ENCODE data around the gene UGDH.
A peak's percentile ranks its signal among the peaks of the same experiment; 100 is the strongest.

UGDH gene

DNA sequence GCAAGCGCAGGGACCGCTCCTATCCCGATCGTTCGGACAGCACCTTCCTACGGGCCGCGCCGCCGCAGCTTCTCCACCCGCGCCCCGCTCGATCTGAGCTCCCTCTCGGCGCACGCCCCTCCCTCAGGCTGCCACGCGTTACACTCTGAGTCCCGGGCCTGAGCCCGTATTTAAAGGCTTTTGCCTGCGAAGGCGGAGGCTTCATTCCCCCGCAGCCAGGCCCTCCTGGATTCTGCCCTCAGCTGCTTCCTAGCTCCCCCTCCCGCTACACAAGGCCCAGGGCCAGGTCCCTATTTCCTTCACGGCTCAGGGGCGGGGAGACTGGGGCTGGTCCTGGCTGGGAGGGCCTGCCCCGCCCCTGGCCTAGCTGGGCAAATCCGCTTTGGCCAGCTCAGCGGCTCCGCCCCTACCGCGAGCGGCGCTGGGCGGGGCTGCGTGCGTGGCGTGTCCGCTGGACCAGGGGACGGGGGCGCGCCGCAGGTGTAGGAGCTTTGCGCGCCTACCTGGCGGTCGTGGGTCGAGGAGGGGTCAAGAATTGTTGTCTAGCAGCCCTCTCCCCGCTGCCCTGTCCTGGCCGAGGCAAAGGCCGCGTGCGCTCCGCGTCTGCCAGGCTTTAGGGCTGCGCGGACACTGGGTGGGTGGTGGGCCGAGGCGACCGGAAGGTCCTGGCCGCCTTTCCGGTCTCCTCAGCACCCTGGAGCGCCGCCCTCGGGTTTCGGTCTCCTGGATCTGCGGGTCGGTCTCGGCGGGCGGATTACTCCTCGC lies at the start of gene UGDH:
TSS of gene UGDH (minus strand) at position 144 of the 765 bp plus-strand sequence. CDS start 5,927 bp downstream, outside the sequence.
- Histone ChIP-seq H3K27ac (ENCODE audit: low read depth, low read length) (peak within 1 kb of the TSS; percentile 78), H3K79me2 (ENCODE audit: control insufficient read depth, insufficient read depth, low read length, unreplicated experiment) (peaks cover 52% of the 10 kb centered on the region), H2AFZ (ENCODE audit: low read length, unreplicated experiment) (peak within 1 kb of the TSS; percentile 73), H3K27me3 (ENCODE audit: insufficient read depth, low read length) (no peaks in the 10 kb centered on the region), H3K36me3 (ENCODE audit: insufficient read depth, low read length) (peaks cover 4% of the 10 kb centered on the region), H3K4me3 (ENCODE audit: low read depth, low read length) (peak within 1 kb of the TSS; percentile 88), H3K4me1 (ENCODE audit: control insufficient read depth, insufficient read depth, low read length, unreplicated experiment) (peaks cover 31% of the 10 kb centered on the region)

DNA sequence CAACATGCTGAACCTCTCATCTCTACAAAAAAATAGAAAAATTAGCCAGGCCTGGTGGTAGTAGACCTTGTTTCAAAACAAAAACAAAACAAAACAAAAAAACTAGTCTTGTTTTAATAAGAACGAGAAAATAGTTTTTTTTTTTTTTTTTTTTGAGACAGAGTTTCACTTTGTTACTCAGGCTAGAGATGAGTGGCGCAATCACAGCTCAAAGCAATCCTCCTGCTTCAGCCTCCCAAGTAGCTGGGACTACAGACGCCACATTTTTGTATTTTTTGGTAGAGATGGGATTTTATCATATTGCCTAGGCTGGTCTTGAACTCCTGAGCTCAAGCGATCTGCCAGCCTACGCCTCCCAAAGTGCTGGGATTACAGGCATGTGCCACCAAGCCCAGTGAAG lies 47.7 kb upstream of the UGDH start:
- no peak overlapping the region for H3K4me3 ChIP-seq (ENCODE audit: low read depth, low read length)
- no peaks in the 10 kb centered on the region for H3K36me3 ChIP-seq (ENCODE audit: insufficient read depth, low read length)
- no peak overlapping the region for H2AFZ ChIP-seq (ENCODE audit: low read length, unreplicated experiment)
- H3K27ac ChIP-seq (ENCODE audit: low read depth, low read length), result no peak overlapping the region
- no peaks in the 10 kb centered on the region for H3K79me2 ChIP-seq (ENCODE audit: control insufficient read depth, insufficient read depth, low read length, unreplicated experiment)
- no peaks in the 10 kb centered on the region for H3K4me1 ChIP-seq (ENCODE audit: control insufficient read depth, insufficient read depth, low read length, unreplicated experiment)
- H3K27me3 ChIP-seq (ENCODE audit: insufficient read depth, low read length), result no peaks in the 10 kb centered on the region

- H3K27me3 ChIP-seq (ENCODE audit: insufficient read depth, low read length), result no peaks in the 10 kb centered on the region
- H3K4me1 ChIP-seq (ENCODE audit: control insufficient read depth, insufficient read depth, low read length, unreplicated experiment), result peaks cover under 1% of the 10 kb centered on the region
- H3K36me3 ChIP-seq (ENCODE audit: insufficient read depth, low read length), result no peaks in the 10 kb centered on the region
- H3K79me2 ChIP-seq (ENCODE audit: control insufficient read depth, insufficient read depth, low read length, unreplicated experiment), result no peaks in the 10 kb centered on the region
- no peak overlapping the region for H2AFZ ChIP-seq (ENCODE audit: low read length, unreplicated experiment)
- H3K4me3 ChIP-seq (ENCODE audit: low read depth, low read length), result no peak overlapping the region
- no peak overlapping the region for H3K27ac ChIP-seq (ENCODE audit: low read depth, low read length)
These were observed 44.3 kb upstream of the UGDH start for GRCh38 chr4:39571504-39571903.

DNA sequence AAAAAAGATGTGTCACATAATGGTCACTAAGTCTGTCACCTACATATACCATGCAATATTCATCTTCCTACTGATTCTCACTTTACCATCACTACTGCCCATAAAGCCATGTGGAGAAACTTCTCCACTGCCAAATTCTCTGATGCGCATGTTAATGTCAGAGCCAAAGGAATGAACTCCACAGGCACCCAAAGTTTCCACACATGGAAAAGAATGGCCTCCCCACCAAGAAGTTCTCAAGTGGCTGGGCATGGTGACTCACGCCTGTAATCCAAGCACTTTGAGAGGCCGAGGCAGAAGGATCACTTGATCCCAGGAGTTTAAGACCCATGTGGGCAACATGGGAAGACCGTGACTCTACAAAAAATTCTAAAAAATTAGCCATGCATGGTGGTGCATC lies 43.8 kb upstream of the UGDH start:
- Histone ChIP-seq H2AFZ (ENCODE audit: low read length, unreplicated experiment) (no peak overlapping the region), H3K4me1 (ENCODE audit: control insufficient read depth, insufficient read depth, low read length, unreplicated experiment) (peaks cover 5% of the 10 kb centered on the region), H3K4me3 (ENCODE audit: low read depth, low read length) (no peak overlapping the region), H3K27ac (ENCODE audit: low read depth, low read length) (no peak overlapping the region), H3K27me3 (ENCODE audit: insufficient read depth, low read length) (no peaks in the 10 kb centered on the region), H3K36me3 (ENCODE audit: insufficient read depth, low read length) (no peaks in the 10 kb centered on the region), H3K79me2 (ENCODE audit: control insufficient read depth, insufficient read depth, low read length, unreplicated experiment) (no peaks in the 10 kb centered on the region)

DNA sequence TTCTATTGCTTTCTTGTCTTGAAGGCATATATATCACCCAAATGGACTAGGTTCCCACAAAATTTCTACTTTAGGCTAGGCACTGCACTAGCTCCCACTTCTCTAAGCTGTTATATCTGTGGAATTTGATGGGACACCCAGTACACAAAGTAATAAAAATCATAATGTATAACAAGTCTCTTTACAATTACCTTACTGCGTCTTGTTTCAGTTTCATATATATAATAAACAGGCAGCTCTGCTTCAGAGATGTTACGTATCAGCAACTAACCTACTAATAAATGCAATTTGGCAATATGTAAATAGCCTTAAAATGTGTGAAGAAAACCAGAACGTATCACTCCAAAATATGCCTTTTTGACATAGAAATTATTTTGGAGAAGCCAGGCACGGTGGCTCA lies 42.0 kb upstream of the UGDH start:
- Histone ChIP-seq H3K4me1 (ENCODE audit: control insufficient read depth, insufficient read depth, low read length, unreplicated experiment) (peaks cover 8% of the 10 kb centered on the region), H3K4me3 (ENCODE audit: low read depth, low read length) (no peak overlapping the region), H3K27ac (ENCODE audit: low read depth, low read length) (no peak overlapping the region), H3K79me2 (ENCODE audit: control insufficient read depth, insufficient read depth, low read length, unreplicated experiment) (no peaks in the 10 kb centered on the region), H2AFZ (ENCODE audit: low read length, unreplicated experiment) (no peak overlapping the region), H3K36me3 (ENCODE audit: insufficient read depth, low read length) (peaks cover 13% of the 10 kb centered on the region), H3K27me3 (ENCODE audit: insufficient read depth, low read length) (no peaks in the 10 kb centered on the region)

DNA sequence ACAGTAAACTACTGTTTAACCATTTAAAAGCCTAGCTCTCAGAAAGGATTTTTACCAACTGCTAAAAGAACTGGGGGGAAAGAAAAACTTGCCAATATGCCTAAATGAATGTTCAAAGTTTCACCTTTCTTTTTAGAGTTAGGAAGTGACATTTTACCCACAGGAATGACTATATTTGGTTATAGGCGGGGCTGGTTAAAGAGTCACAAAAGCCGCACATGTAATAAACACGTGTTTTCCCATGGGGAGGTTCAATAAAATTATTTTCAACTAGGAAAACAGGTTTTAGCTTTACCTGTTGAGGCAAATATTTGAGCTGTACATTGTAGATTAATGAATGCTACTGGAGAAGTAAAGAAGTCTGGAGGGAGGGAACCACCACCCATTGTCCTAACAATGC lies 41.6 kb upstream of the UGDH start:
- H3K4me3 ChIP-seq (ENCODE audit: low read depth, low read length), result no peak overlapping the region
- no peaks in the 10 kb centered on the region for H3K27me3 ChIP-seq (ENCODE audit: insufficient read depth, low read length)
- H2AFZ ChIP-seq (ENCODE audit: low read length, unreplicated experiment), result no peak overlapping the region
- no peak overlapping the region for H3K27ac ChIP-seq (ENCODE audit: low read depth, low read length)
- no peaks in the 10 kb centered on the region for H3K79me2 ChIP-seq (ENCODE audit: control insufficient read depth, insufficient read depth, low read length, unreplicated experiment)
- peaks cover 16% of the 10 kb centered on the region for H3K36me3 ChIP-seq (ENCODE audit: insufficient read depth, low read length)
- H3K4me1 ChIP-seq (ENCODE audit: control insufficient read depth, insufficient read depth, low read length, unreplicated experiment), result peaks cover 8% of the 10 kb centered on the region

GRCh38 chr4:39565878-39566600 lies 38.8 kb upstream of the UGDH start:
- peaks cover 16% of the 10 kb centered on the region for H3K36me3 ChIP-seq (ENCODE audit: insufficient read depth, low read length)
- H3K4me3 ChIP-seq (ENCODE audit: low read depth, low read length), result no peak overlapping the region
- H3K4me1 ChIP-seq (ENCODE audit: control insufficient read depth, insufficient read depth, low read length, unreplicated experiment), result peaks cover 8% of the 10 kb centered on the region
- peak overlapping the region; percentile 93 for H3K27ac ChIP-seq (ENCODE audit: low read depth, low read length)
- no peaks in the 10 kb centered on the region for H3K27me3 ChIP-seq (ENCODE audit: insufficient read depth, low read length)
- peak overlapping the region; percentile 40 for H2AFZ ChIP-seq (ENCODE audit: low read length, unreplicated experiment)
- H3K79me2 ChIP-seq (ENCODE audit: control insufficient read depth, insufficient read depth, low read length, unreplicated experiment), result no peaks in the 10 kb centered on the region

- H3K4me1 ChIP-seq (ENCODE audit: control insufficient read depth, insufficient read depth, low read length, unreplicated experiment), result peaks cover 8% of the 10 kb centered on the region
- no peaks in the 10 kb centered on the region for H3K79me2 ChIP-seq (ENCODE audit: control insufficient read depth, insufficient read depth, low read length, unreplicated experiment)
- no peak overlapping the region for H3K4me3 ChIP-seq (ENCODE audit: low read depth, low read length)
- H3K27me3 ChIP-seq (ENCODE audit: insufficient read depth, low read length), result no peaks in the 10 kb centered on the region
- no peak overlapping the region for H2AFZ ChIP-seq (ENCODE audit: low read length, unreplicated experiment)
- H3K36me3 ChIP-seq (ENCODE audit: insufficient read depth, low read length), result peaks cover 16% of the 10 kb centered on the region
- no peak overlapping the region for H3K27ac ChIP-seq (ENCODE audit: low read depth, low read length)
These were observed 36.2 kb upstream of the UGDH start for GRCh38 chr4:39563346-39563847.

GRCh38 chr4:39562792-39563191 lies 35.6 kb upstream of the UGDH start:
- H2AFZ ChIP-seq (ENCODE audit: low read length, unreplicated experiment), result no peak overlapping the region
- peaks cover 16% of the 10 kb centered on the region for H3K36me3 ChIP-seq (ENCODE audit: insufficient read depth, low read length)
- peaks cover 8% of the 10 kb centered on the region for H3K4me1 ChIP-seq (ENCODE audit: control insufficient read depth, insufficient read depth, low read length, unreplicated experiment)
- H3K4me3 ChIP-seq (ENCODE audit: low read depth, low read length), result no peak overlapping the region
- no peaks in the 10 kb centered on the region for H3K27me3 ChIP-seq (ENCODE audit: insufficient read depth, low read length)
- no peaks in the 10 kb centered on the region for H3K79me2 ChIP-seq (ENCODE audit: control insufficient read depth, insufficient read depth, low read length, unreplicated experiment)
- no peak overlapping the region for H3K27ac ChIP-seq (ENCODE audit: low read depth, low read length)

DNA sequence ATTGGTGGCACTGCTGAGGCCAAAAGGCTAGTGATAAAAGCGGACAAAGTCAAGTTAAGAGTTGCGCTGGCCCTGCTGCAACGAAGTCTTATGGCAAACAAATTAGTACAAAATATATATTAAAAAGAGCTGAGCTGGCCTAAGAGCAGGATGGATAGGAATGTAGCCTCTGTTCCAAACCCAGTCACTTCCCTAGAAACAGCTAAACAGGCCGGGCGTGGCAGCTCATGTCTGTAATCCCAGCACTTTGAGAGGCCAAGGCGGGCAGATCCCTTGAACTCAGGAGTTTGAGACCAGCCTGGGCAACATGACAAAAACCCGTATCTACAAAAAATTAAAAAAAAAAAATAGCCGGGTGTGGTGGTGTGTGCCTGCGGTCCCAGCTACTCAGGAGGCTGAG lies 32.4 kb upstream of the UGDH start:
- Histone ChIP-seq H3K4me1 (ENCODE audit: control insufficient read depth, insufficient read depth, low read length, unreplicated experiment) (no peaks in the 10 kb centered on the region), H3K79me2 (ENCODE audit: control insufficient read depth, insufficient read depth, low read length, unreplicated experiment) (no peaks in the 10 kb centered on the region), H3K4me3 (ENCODE audit: low read depth, low read length) (no peak overlapping the region), H3K27me3 (ENCODE audit: insufficient read depth, low read length) (no peaks in the 10 kb centered on the region), H2AFZ (ENCODE audit: low read length, unreplicated experiment) (no peak overlapping the region), H3K36me3 (ENCODE audit: insufficient read depth, low read length) (peaks cover 7% of the 10 kb centered on the region), H3K27ac (ENCODE audit: low read depth, low read length) (no peak overlapping the region)

GRCh38 chr4:39555472-39555871 lies 28.2 kb upstream of the UGDH start:
- Histone ChIP-seq H3K79me2 (ENCODE audit: control insufficient read depth, insufficient read depth, low read length, unreplicated experiment) (no peaks in the 10 kb centered on the region), H3K4me3 (ENCODE audit: low read depth, low read length) (no peak overlapping the region), H3K36me3 (ENCODE audit: insufficient read depth, low read length) (no peaks in the 10 kb centered on the region), H2AFZ (ENCODE audit: low read length, unreplicated experiment) (no peak overlapping the region), H3K4me1 (ENCODE audit: control insufficient read depth, insufficient read depth, low read length, unreplicated experiment) (no peaks in the 10 kb centered on the region), H3K27me3 (ENCODE audit: insufficient read depth, low read length) (no peaks in the 10 kb centered on the region), H3K27ac (ENCODE audit: low read depth, low read length) (no peak overlapping the region)

Measured in ACC112 (cell line).